Psoas muscle (tissue), 8 donors: ENCODE measurements around the gene APLNR. TPM values are rescaled to one million over a fixed set of nuclear protein-coding genes. Genes with fewer than 3 reads are reported as not detected.
A peak's percentile ranks its signal among the peaks of the same experiment; 100 is the strongest.

Source experiments
- ATAC-seq, 4 donors: fragments of 200-7000 bp; cut with Tn5 transposase; one replicate each; pipeline ENCODE4 v1.9.1; 2020; ENCODE audit warnings: moderate library complexity in 3 of 4, mild to moderate bottlenecking in 2 of 4
- DNase-seq, 2 donors: peaks; one replicate each; pipeline ENCODE4 v3.0.0-alpha.2; 2020
- H3K27ac ChIP-seq: fragments of 200-600 bp; one replicate; pipeline ENCODE4 v1.8.0; 2022
- H3K27me3 ChIP-seq, 3 donors: fragments of 200-600 bp in 1 of 3; one replicate each; pipeline versions ENCODE4 v1.6.1 to v1.8.0; 2013 to 2022; ENCODE audit warnings: low read length in 2 of 3, mild to moderate bottlenecking in 2 of 3, moderate library complexity in 1 of 3; ENCODE audit not compliant: insufficient read depth in 3 of 3
- H3K36me3 ChIP-seq, 2 donors: fragments of 200-600 bp in 1 of 2; one replicate each; pipeline versions ENCODE4 v1.6.1 to v1.8.0; 2013 to 2022; ENCODE audit warnings: low read depth in 1 of 2, mild to moderate bottlenecking in 1 of 2, moderate library complexity in 1 of 2; ENCODE audit not compliant: insufficient read depth in 1 of 2
- H3K4me1 ChIP-seq: fragments of 200-600 bp; one replicate; pipeline ENCODE4 v1.8.0; 2022
- H3K4me3 ChIP-seq: fragments of 200-600 bp; one replicate; pipeline ENCODE4 v1.8.0; 2022; ENCODE audit warnings: mild to moderate bottlenecking
- H3K9me3 ChIP-seq: fragments of 200-600 bp; one replicate; pipeline ENCODE4 v1.8.0; 2022
- WGBS, 3 donors: extraction: QIAGEN DNeasy Blood & Tissue Kit; methylation state at CpG; one replicate each; pipeline versions ENCODE4 v1.1.6 to v1.1.7; 2013; 5-methylcytosine and 5-hydroxymethylcytosine counted together
- intact Hi-C, 2 donors: fragments of 100-400 bp; cut with DNase I; formaldehyde crosslinking; loops; one replicate each; pipeline versions ENCODE4 v1.11.0 to v1.14.2; 2022
- polyA plus RNA-seq, 3 donors: library from polyadenylated mRNA; stranded (reverse); fragments of 200-250 nt; gene quantifications; one replicate each; pipeline ENCODE4 v1.2.3, GENCODE V29; 2013
- total RNA-seq, 4 donors: library from RNA; stranded (reverse); fragmentation: NEBNext Ultra II Directional in 2 of 4; extraction: Animal tissue kit (Norgen Biotek cat#: 25700) in 2 of 4; gene quantifications; one replicate each; pipeline versions ENCODE4 v1.2.1 to v1.2.4, GENCODE V29; 2021 to 2023
- TF ChIP-seq, protein P1 (sequence below): fragments of 200-600 bp; IDR thresholded peaks from one replicate; pipeline ENCODE4 v1.8.0; 2022; ENCODE audit warnings: antibody characterized with exemption
- donor health status: healthy with polysubstance abuse.
- donor health status: DM: no; HTN: no; CAD: no; lungs with moderate emphysema.
- donor health status: Bipolar disorder and iron deficiency.
- donor health status: healthy.
- donor health status: DM: yes; HTN: yes; CAD: no.
- donor health status: DM: no; HTN: no; CAD: no.
- donor health status: DM: no; HTN: no; CAD: no.
- donor health status: DM: yes; HTN: yes; CAD: no.

APLNR gene
- total and polyA plus RNA-seq, 7 donors, result 0.75 to 17.0 (median 3.5) TPM

GRCh38 chr11:57200917-57201316 is 36.1 kb downstream of the APLNR start:
- intact Hi-C loops, result loop anchor here in 1 of 2 donors (5.0 kb wide), 1 partner anchor 36 kb away; the partner anchor contains the start of gene APLNR
- 17 to 33% (median 18%) methylated on average over 7 of the region's 7 CpGs for WGBS, 3 donors
- Histone ChIP-seq H3K9me3 (no peaks in the 10 kb centered on the region), H3K36me3 (no peaks in the 10 kb centered on the region), H3K4me1 (peaks cover 14% of the 10 kb centered on the region), H3K27me3 (peaks cover 0 to 15% (median 0%) of the 10 kb centered on the region in 3 donors), H3K27ac (peak overlapping the region; percentile 18), H3K4me3 (no peak overlapping the region)
- peak; percentile 35 to 72 for DNase-seq
- ATAC-seq, result peak in 3 of 4 donors; percentile 42 to 54 (median 48)
- TF ChIP-seq, protein P1, sequence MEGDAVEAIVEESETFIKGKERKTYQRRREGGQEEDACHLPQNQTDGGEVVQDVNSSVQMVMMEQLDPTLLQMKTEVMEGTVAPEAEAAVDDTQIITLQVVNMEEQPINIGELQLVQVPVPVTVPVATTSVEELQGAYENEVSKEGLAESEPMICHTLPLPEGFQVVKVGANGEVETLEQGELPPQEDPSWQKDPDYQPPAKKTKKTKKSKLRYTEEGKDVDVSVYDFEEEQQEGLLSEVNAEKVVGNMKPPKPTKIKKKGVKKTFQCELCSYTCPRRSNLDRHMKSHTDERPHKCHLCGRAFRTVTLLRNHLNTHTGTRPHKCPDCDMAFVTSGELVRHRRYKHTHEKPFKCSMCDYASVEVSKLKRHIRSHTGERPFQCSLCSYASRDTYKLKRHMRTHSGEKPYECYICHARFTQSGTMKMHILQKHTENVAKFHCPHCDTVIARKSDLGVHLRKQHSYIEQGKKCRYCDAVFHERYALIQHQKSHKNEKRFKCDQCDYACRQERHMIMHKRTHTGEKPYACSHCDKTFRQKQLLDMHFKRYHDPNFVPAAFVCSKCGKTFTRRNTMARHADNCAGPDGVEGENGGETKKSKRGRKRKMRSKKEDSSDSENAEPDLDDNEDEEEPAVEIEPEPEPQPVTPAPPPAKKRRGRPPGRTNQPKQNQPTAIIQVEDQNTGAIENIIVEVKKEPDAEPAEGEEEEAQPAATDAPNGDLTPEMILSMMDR, result no peak

DNA sequence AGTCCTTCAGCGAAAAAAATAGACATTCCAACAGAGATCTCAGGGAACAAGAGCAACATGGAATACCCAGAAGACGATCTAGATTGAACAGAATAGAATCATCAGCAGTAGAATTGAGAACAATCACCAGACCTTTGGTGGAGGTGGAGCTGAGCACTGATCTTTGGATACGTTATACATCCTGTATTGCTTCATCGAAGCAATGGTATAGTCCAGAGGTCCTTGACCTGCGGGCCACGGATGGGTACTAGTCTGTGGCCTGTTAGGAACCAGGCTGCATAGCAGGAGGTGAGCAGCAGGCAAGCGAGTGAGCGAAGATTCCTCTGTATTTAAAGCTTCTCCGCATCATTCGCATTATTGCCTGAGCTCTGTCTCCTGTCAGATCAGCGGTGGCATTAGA is 37.7 kb downstream of the APLNR start:
- H3K27me3 ChIP-seq, result peaks cover 0 to 15% (median 0%) of the 10 kb centered on the region in 3 donors
- intact Hi-C loops, result loop anchor here in 1 of 2 donors (5.0 kb wide), 1 partner anchor 67 kb away; no protein-coding TSS in a partner anchor
- H3K9me3 ChIP-seq, result no peaks in the 10 kb centered on the region
- WGBS, 3 donors, result 91 to 97% (median 96%) methylated on average over 11 of the region's 11 CpGs
- H3K27ac ChIP-seq, result no peak overlapping the region
- no peaks in the 10 kb centered on the region for H3K36me3 ChIP-seq
- H3K4me3 ChIP-seq, result no peak overlapping the region
- TF ChIP-seq, protein P1, result no peak
- ATAC-seq (no peak), DNase-seq (no peak)
- H3K4me1 ChIP-seq, result peaks cover 14% of the 10 kb centered on the region

DNA sequence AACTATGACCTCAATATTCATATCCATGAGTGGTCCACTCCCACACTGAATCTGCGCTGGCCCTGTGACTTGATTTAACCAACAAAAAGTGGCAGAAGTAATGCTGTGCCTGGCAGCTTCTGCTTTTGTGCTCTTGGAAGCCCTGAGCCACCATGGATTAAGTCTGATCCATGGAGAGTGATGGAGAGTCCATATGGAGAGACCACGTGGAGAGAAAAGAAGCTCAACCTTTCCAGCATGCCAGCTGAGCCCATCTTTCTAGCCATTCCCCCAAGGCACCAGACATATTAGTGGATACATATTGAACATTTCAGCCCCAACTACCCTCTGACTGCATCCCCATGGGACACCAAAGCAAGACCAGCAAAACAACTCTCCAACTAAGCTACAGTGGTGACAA is 39.3 kb downstream of the APLNR start:
- Histone ChIP-seq H3K4me3 (no peak overlapping the region), H3K27me3 (peaks cover 0 to 6% (median 0%) of the 10 kb centered on the region in 3 donors), H3K27ac (no peak overlapping the region), H3K36me3 (no peaks in the 10 kb centered on the region), H3K4me1 (peaks cover 12% of the 10 kb centered on the region), H3K9me3 (no peaks in the 10 kb centered on the region)
- intact Hi-C loops, result loop anchor here in 1 of 2 donors (5.0 kb wide), 1 partner anchor 65 kb away; no protein-coding TSS in a partner anchor
- ATAC-seq (no peak), DNase-seq (no peak)
- 54 to 63% (median 61%) methylated on average over 2 of the region's 2 CpGs for WGBS, 3 donors
- TF ChIP-seq, protein P1, result no peak

- no peak overlapping the region for H3K27ac ChIP-seq
- H3K9me3 ChIP-seq, result no peaks in the 10 kb centered on the region
- TF ChIP-seq, protein P1, result no peak
- ATAC-seq (no peak), DNase-seq (no peak)
- H3K4me3 ChIP-seq, result no peak overlapping the region
- no peaks in the 10 kb centered on the region for H3K36me3 ChIP-seq
- H3K4me1 ChIP-seq, result peaks cover 5% of the 10 kb centered on the region
- WGBS, 3 donors, result 58 to 68% (median 61%) methylated on average over 6 of the region's 6 CpGs
- intact Hi-C loops, result loop anchor here in 1 of 2 donors (5.0 kb wide), 1 partner anchor 64 kb away; no protein-coding TSS in a partner anchor
- H3K27me3 ChIP-seq, result no peaks in the 10 kb centered on the region
Measured at GRCh38 chr11:57196596-57196995, 40.5 kb downstream of the APLNR start.

- no peaks in the 10 kb centered on the region for H3K36me3 ChIP-seq
- H3K27ac ChIP-seq, result no peak overlapping the region
- no peak overlapping the region for H3K4me3 ChIP-seq
- H3K9me3 ChIP-seq, result no peaks in the 10 kb centered on the region
- WGBS, 3 donors, result 71 to 81% (median 72%) methylated on average over 1 of the region's 1 CpG
- intact Hi-C loops, result no loop called here
- no peak for ATAC-seq
- no peaks in the 10 kb centered on the region for H3K4me1 ChIP-seq
- no peak for DNase-seq
- H3K27me3 ChIP-seq, result no peaks in the 10 kb centered on the region
- TF ChIP-seq, protein P1, result no peak
Measured at GRCh38 chr11:57192316-57192715, 44.7 kb downstream of the APLNR start.
